Stimulated activated naive CD4-positive, alpha-beta T cell (primary cell): Measurements from ENCODE around the gene CFLAR.
A peak's percentile ranks its signal among the peaks of the same experiment; 100 is the strongest.
"Not testable (repeated sequence)": the region's sequence is repeated elsewhere in the genome, so short reads cannot be mapped to it uniquely, and the experiment has no call there.

ENCODE experiments used
- DNase-seq, 6 experiments: peaks; one replicate each; lab custom pipeline; 2025; lab: John Stamatoyannopoulos, UW

CFLAR gene

DNA sequence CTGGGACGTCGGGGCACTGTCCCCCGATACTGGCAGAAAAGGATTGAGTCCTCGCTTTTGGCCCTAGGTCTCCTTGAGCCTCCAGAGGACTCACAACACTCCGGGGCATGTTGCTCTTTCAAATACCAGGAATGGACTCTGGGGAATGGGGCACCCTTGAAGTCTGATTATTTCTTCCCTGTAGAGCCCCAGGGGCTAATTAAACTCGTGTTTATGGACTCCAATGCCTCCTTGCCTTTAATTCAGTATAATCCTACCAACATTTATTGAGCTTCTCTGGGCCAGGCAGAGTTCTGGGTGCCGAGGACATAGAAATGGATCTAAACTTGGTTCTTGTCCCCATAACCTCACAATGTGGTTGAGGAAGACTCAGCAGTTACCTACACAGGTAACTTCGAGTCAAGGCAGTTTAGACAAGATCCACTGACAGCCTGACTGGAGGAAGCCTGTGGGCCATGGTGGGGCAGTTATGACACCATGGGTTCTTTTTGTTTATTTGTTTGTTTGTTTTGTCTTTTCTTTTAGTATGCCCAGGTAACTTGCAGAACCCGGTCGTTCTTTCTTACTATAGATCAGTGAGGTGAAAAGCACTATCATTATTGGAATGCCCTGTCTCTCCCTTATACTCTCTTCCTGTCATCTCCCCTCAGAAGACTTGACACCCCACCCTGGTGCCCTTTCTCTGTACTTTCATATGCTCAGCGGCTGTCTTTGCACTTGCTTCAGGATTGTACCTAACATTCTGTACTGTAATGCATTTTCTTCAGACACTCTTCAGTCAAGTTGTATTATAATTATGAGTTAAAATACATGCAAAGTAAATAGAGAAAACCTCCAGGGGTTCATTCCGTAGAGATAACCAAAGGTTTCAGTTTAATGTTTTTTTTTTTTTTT, 3.2 kb downstream of the CFLAR start:
- DNase-seq, result peak in 2 of 6 experiments; percentile 37 to 39

DNA sequence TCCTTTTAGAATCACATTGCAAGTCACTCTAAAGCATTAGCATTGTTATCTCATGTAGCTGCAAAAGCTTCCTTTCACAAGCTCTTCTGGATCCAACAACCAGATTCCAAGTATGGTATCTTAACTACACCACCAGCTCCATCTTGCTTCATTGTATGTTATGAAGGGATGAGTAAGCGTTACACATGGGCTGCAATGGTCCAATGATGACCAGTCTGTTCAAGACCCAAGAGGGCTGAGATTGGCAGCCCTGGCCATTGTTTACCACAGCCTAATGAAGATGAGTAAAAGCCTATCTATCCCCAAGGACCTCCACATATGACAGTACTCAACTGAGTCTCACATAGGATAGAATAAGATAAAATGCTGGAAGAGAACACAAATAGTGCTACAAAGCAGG, 6.3 kb downstream of the CFLAR start:
- DNase-seq, result no peak

DNA sequence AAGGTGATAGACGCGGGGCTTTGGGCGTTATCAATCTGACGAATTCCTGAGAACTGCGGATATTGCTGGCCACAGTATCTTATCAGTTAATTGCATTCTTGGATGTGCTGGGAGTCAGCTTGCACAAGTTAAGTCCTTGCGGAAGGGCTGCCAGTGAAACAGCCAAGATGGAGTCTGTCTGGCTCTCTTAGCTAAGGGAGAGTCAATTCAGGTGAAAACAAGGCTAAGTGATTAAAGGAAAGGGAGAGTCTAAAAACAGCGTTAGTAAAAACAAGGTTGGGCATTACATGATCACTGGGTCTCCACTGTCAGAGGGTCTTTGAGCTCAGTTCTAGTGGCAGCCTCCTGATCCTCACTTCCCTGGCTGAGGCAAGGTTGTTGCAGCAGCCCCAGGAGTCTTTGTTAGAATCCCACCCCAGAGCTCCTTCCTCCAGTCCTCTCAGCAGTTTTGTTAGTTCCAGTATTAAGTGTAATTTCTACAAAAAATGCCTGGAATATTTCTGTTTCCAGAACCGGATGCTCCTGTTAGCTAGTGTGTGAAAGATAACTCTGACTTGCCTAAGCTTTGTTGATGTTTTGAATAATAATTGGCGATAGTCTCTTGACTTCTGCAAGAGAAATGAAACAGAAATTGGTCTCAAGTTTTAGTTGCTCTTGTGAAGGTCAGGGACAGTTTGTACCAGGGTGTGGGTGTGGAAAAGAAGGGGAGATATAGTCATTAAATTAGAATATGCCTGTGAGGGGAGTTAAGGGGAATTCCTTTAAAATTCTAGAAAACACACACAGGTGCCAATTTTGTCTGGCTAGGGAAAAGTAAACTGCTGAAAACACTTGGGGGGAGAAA, 10.6 kb downstream of the CFLAR start:
- DNase-seq, result no peak

DNA sequence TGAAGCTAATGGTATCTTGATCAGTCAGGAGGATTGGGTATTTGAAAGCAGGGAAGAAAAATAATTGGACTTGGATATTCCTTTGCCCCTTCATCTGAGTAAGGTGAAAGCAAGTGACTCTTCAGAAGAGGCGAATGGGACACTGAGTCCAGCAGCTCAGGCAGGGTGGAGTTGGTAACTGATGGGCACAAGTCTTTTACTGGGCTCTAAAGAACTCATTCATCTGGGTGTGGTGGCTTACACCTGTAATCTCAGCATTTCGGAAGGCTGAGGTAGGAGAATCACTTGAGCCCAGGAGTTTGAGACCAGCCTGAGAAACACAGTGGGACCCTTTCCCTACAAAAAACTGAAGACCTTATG, 11.2 kb downstream of the CFLAR start:
- DNase-seq, result no peak

DNA sequence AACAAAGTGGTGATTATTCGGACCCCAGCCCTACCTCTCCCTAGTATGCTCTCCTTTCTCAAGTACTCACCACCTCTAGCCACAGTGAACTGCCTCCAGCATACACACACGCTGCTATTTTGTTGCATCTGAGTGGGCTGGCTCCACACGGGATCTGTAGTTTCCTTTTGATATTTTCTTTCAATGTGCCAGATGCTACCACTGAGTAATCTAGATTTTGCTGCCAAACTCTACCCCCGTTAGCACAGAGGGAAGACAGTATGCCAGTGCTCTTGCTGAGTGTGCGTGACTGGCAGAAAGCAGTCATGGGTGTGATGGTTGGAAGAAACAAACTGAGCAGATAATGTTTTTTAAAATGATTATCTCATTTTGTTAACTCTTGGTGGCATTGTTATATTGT, 11.6 kb downstream of the CFLAR start:
- DNase-seq, result peak in 4 of 6 experiments; percentile 9 to 17 (median 14)

DNA sequence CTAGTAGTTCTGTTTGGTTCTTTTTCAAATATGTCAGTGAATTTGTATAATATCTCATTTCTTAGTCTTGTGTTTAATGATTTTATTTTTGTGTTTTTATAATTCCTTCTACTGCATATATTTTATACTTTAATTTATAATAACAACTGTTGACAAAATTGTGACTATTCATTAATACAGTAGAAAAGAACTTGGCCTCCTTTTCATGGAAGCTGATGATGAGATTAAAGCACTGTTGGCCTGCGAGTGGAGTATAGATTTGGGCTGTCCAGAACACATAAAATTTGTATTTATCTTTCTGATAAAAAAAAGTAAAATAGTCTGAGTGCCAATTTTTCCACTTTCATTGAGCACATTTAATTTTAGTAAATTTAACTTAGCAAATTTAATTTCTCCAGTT, 12.1 kb downstream of the CFLAR start:
- DNase-seq, result no peak

DNA sequence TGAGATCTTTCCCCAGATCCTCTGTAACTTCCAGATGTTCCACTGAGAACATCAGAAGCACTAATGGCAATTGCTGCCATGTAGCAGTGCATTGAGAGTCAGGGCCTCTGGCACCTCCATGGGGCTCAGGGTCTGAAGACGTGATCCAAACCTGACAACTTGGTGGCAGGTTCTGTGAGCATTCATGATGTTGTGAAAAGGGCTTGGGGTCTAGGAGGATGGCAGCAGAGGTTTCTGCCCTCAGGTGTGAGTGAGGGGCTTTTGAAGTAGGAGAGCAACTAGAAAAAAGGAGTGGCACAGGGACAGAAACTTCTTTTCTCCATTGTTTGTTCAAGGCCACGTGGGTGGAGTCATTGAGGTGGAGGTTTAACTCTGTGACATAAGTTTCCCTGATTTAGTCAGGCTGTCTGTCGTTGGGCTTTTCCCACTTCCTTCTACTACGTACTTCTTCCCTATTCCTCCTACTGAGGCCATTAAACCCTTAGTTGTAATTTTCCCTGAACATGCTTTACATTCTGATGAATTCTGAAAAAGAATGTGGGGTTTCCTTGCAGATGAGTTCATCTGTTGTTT, 13.1 kb downstream of the CFLAR start:
- DNase-seq, result no peak

DNA sequence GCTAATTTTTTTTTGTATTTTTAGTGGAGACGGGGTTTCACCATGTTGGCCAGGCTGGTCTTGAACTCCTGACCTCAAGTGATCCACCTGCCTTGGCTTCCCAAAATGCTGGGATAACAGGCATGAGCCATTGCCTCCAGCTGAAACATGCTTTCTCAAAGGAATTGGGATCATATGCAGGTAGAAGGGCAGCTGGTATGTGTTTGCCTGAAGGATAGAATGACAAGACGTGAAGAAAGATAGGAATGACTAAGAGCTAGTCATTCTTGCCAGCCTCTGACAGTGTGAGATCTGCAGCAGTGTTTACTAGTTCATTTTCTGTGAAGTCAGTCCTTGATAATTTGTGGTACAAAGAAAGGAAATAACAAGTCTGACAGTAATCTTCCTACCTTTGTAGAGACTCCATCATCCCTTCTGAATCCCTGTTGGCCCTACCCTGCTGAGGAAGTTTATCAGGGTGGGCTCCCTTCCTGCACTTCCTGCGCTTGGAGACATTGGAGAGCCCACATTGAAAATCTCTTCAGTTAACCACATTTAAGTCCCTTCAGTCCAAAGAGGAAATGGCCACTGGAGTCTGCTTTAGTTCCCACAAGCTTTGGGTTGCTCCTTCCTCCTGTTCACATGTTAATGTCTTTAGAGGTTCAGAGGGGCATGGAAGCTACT, 14.7 kb downstream of the CFLAR start:
- peak in 4 of 6 experiments; percentile 29 to 71 (median 40) for DNase-seq

DNA sequence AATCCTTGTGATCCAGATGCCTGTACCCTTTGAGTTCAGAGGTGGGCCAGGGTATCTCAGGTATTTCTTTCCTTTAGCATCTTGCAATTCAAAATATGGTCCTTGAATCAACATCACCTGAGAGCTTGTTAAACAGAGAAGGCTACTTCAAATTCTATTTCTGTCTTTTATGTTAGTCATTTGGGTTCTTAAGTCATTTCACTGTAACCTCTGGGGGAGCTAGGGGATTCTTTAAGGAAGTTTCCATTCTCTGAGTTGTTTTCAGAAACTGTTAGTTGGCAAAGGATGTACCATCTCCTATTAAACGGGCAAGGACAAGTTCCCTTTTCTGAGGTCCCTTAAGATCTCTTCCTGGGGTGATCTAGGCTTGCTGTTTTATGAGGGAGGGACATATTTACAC, 16.6 kb downstream of the CFLAR start:
- no peak for DNase-seq

DNA sequence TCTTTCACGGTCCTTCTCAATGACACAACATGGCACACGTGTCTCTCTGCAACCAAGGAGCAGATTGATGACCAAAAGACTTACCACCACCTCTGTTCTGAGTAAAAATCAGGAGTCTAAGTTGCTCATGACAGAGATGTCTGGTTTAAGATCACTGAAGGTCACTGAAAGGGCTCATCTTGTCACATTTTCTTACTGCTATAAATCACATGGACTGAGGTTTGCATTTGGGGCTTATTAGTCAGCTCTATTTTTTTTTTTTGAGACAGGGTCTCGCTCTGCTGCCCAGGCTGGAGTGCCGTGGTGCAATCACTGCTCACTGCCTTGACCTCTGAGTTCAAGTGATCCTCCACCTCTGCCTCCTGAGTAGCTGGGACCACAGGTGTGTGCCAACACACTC, 19.4 kb downstream of the CFLAR start:
- DNase-seq, result no peak

DNA sequence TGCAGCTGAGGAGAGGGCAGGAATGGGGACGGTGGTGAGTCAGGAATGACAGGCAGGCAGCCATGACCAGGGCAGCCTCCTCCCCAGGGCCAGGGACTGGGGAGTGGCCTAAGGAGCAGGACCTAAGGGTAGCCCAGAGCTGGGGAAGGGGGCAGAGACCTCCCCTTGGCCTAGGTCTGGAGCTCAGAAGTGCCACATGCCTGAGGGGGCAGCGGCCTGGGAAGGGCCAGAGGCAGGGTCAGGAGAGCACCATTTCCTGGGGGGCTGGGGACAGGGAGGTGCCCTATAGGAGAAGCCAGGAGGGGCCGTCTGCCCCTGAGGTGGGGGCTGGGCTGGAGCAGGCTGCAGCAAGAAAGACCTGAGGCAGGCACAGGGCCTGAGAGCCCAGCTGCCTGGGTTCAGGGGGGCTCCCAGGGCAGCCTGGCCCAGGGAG, 20.9 kb downstream of the CFLAR start:
- DNase-seq, result no peak

DNA sequence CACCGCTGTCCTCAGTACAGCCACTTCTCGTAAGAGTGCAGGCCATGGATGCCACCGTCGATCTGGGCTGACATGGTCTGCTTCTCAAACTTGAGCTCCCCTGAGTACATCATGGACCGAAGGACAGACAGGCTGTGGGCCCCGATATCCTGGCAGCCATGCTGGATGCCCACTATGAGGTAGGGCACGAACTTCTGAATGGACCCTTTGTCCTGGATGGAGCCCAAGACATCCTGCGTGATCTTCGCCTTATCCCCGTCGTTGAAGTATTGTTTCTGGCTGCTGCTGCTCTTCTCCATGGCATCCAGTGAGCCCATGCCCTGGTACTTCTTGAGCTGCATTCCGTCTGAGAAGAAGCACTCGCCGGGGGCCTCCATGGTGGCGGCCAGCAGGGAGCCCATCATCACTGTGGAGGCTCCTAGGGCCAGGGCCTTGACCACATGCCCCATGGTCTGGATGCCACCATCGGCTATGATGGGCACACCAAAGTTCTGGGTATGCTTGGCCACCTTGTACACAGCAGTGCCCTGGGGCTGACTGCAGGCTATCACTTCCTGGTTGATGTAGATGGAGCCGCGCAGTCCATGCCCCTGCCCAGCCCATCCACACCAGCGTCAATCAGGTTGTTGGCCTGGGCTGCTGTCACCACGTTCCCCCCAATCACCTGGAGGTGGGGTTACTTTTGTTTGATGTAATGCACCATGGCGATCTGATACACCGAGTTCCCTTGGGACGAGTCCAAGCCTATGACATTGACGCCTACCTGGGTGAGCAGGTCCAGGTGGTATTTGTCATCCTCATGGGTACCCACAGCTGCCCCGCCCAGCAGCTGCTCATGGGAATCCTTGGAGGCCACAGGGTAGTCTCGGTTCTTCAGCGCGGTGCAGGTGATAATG, 21.8 kb downstream of the CFLAR start:
- DNase-seq, result no peak

DNA sequence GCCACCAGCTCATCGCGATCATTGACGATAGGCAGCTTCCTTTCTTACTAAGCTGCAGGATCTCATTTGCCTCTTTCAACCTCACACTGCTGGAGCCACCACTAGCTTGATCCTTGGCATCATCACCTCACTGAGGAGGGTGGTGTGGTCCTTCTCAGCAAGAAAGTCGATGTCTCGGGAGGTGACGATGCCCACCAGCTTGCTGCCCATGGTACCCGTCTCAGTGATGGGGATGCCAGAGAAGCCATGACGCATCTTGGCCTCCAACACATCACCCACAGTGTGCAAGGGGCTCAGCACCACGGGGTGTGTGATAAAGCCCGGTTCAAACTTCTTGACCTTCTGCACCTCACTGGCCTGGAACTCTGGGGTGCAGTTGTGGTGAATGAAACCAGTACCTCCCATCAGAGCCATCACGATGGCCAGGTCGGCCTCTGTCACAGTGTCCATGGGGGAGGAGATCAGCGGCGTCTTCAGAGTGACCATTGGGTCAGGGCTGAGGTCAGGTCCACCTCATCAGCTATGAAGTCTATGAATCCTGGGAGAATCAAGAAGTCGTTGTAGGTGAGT, 22.5 kb downstream of the CFLAR start:
- DNase-seq, result no peak

DNA sequence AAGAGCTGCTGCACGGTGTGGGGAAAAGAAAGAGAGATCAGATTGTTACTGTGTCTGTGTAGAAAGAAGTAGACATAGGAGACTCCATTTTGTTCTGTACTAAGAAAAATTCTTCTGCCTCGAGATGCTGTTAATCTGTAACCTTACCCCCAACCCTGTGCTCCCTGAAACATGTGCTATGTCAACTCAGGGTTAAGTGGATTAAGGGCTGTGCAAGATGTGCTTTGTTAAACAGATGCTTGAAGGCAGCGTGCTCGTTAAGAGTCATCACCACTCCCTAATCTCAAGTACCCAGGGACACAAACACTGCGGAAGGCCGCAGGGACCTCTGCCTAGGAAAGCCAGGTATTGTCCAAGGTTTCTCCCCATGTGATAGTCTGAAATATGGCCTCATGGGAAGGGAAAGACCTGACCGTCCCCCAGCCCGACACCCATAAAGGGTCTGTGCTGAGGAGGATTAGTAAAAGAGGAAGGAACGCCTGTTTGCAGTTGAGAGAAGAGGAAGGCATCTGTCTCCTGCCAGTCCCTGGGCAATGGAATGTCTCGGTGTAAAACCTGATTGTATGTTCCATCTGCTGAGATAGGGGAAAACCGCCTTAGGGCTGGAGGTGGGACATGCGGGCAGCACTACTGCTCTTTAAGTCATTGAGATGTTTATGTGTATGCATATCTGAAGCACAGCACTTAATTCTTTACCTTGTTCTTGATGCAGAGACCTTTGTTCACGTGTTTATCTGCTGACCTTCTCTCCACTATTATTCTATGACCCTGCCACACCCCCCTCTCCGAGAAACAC, 23.2 kb downstream of the CFLAR start:
- DNase-seq, result not testable (repeated sequence)

DNA sequence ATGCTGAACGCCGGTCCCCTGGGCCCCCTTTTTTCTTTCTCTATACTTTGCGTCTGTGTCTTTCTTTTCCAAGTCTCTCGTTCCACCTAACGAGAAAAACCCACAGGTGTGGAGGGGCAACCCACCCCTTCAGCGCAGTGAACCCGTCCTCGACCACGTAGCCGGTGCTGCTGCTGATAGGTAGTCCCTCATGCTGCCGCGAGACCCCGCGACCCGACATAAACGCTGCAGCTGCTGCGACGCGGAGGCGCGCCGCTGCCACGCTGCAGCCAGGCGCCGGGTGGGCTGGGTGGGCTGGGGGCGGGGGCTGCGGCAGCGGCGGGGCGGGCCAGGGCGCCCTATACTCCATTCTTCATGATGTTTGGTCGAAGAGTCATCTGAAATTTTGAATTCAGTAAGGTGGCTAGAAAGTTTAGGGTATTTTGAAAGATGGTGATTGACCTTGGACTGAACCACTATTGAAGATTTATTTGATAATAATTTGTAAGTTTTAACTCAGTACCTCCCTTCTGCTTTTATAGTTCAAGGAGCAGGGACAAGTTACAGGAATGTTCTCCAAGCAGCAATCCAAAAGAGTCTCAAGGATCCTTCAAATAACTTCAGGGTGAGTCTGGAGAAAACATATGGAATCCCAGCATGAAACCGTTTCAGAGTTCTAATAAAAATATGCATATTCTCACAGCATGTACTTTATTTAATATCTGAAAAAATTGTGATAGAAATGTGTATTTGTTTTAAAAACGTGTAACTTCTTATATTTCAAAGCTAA, 24.1 kb downstream of the CFLAR start:
- DNase-seq, result no peak

DNA sequence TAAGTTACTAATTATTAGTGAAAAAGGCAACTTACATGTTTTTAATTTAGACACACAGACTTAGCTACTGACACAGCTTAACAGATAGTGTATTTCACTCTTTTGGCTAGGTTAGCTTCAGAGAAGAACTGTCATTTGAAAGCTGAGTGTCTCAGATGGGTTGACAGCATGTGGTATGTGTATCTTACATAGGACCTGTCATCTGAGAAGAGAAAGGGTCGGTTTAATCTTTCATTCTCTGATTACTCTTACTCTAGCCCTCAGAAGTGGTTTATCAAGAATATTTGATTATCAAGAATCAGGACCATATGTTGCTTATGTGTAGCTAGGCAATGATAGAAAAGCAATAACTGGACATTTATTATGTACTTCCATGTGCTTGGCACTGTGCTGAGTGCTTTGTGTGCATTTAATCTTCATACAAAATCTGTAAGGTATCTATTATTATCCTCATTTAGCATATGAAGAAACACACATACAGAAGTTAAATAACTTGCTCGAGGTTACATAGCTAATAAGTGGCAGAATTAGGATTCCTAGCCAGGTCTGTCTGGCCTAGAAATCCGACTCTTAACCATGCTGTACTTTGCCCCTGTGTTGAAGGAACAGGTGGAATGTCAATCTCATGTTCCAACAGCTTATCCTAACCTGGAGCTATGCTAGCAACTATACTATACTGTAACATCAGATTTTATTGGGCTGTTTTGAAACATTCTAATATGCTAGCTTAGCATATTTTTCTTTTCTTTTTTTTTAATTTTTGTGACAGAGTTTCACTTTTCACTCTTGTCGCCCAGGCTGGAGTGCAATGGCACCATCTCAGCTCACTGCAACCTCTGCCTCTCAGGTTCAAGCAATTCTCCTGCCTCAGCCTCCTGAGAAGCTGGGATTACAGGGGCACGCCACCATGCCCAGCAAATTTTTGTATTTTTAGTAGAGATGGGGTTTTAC, 28.4 kb downstream of the CFLAR start:
- no peak for DNase-seq

DNA sequence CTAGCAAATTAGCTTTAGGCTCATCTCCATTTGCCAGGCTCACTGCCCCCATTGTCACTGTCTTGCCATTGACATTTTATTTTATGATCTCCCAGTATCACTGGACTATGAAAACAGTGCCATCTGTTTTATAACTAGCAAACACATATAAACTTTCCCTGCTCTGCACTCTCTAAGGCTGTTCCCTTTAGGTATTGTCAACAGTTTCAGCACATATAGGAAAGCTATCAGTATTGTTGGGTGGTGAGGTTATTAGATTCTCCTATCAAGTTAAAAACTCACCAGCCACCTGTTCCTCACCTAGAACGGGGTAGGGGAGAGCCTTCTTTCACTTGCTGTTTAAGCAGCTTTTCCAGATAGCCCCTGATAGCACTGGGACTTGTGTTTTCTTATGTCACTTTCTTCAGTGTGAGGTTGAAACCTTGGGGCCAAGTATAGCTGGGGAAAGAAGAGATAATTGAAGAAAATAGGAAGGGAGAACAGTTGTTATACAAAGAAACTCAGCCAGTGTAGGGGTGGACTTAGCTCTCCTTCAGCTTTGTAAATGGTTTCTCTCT, 32.5 kb downstream of the CFLAR start:
- no peak for DNase-seq
